HG03097 (cell line): ENCODE results near the gene BMPER.

Experiments
- ATAC-seq: cut with Tn5 transposase; IDR thresholded peaks from one replicate; pipeline ENCODE4 v1.9.1; 2021; ENCODE audit not compliant: unreplicated experiment, low FRiP score

Gene BMPER

GRCh38 chr7:33964417-33965182 is 59.3 kb downstream of the BMPER start:
- ATAC-seq: no peak

GRCh38 chr7:33965183-33965744 is 59.9 kb downstream of the BMPER start:
- no peak for ATAC-seq

GRCh38 chr7:33968591-33968990 is 63.3 kb downstream of the BMPER start:
- no peak for ATAC-seq

- ATAC-seq: no peak
Measured at GRCh38 chr7:33970536-33970935, 65.2 kb downstream of the BMPER start.

GRCh38 chr7:33971106-33971505 is 65.8 kb downstream of the BMPER start:
- ATAC-seq: no peak

- ATAC-seq: no peak
Measured at GRCh38 chr7:33973231-33974015, 68.1 kb downstream of the BMPER start.

- no peak for ATAC-seq
Measured at GRCh38 chr7:33979300-33979806, 74.0 kb downstream of the BMPER start.

- no peak for ATAC-seq
Measured at GRCh38 chr7:33979807-33980355, 74.5 kb downstream of the BMPER start.

- ATAC-seq: no peak
Measured at GRCh38 chr7:33981226-33981625, 75.9 kb downstream of the BMPER start.

- ATAC-seq: no peak
Measured at GRCh38 chr7:33981671-33982424, 76.5 kb downstream of the BMPER start.

GRCh38 chr7:33982425-33982786 is 77.1 kb downstream of the BMPER start:
- no peak for ATAC-seq

GRCh38 chr7:33986451-33986850 is 81.1 kb downstream of the BMPER start:
- ATAC-seq: no peak

GRCh38 chr7:33986951-33987947 is 81.9 kb downstream of the BMPER start:
- ATAC-seq: no peak

- no peak for ATAC-seq
Measured at GRCh38 chr7:33996899-33997298, 91.6 kb downstream of the BMPER start.

GRCh38 chr7:33998476-33998875 is 93.1 kb downstream of the BMPER start:
- no peak for ATAC-seq

- ATAC-seq: no peak
Measured at GRCh38 chr7:34011017-34011695, 105.8 kb downstream of the BMPER start.

- ATAC-seq: no peak
Measured at GRCh38 chr7:34011696-34012095, 106.4 kb downstream of the BMPER start.

GRCh38 chr7:34013421-34013820 is 108.1 kb downstream of the BMPER start:
- ATAC-seq: no peak

GRCh38 chr7:34015651-34016050 is 110.3 kb downstream of the BMPER start:
- no peak for ATAC-seq
